D341Med (cell line): ENCODE data around the gene TRIM45.
"Not testable (repeated sequence)": the region's sequence is repeated elsewhere in the genome, so short reads cannot be mapped to it uniquely, and the experiment has no call there.

Source experiments
- DNase-seq: peaks from one replicate; pipeline ENCODE4 v3.0.0; 2012; ENCODE audit warnings: low spot score

TRIM45 gene

GRCh38 chr1:117135329-117135728 is 13.8 kb upstream of the TRIM45 start:
- no peak for DNase-seq

GRCh38 chr1:117130526-117130925 is 9.0 kb upstream of the TRIM45 start:
- DNase-seq, result no peak

GRCh38 chr1:117128323-117129079 is 7.0 kb upstream of the TRIM45 start:
- peak; percentile 29 for DNase-seq

- DNase-seq, result no peak
These were observed 6.2 kb upstream of the TRIM45 start for GRCh38 chr1:117127795-117128194.

- no peak for DNase-seq
These were observed 3.1 kb upstream of the TRIM45 start for GRCh38 chr1:117124661-117125060.

- no peak for DNase-seq
These were observed 1.7 kb upstream of the TRIM45 start for GRCh38 chr1:117123274-117123673.

GRCh38 chr1:117122330-117123025 is 929 bp upstream of the TRIM45 start:
- DNase-seq, result no peak

GRCh38 chr1:117120774-117121588 is 568 bp downstream of the TRIM45 start:
- no peak for DNase-seq

- not testable (repeated sequence) for DNase-seq
These were observed 2.4 kb downstream of the TRIM45 start for GRCh38 chr1:117119144-117119543.

GRCh38 chr1:117118137-117118536 is 3.4 kb downstream of the TRIM45 start:
- DNase-seq, result no peak

- DNase-seq, result no peak
These were observed 3.9 kb downstream of the TRIM45 start for GRCh38 chr1:117117697-117118096.

- no peak for DNase-seq
These were observed 4.8 kb downstream of the TRIM45 start for GRCh38 chr1:117116784-117117130.

GRCh38 chr1:117116090-117116783 is 5.3 kb downstream of the TRIM45 start:
- DNase-seq, result no peak

- DNase-seq, result no peak
These were observed 6.7 kb downstream of the TRIM45 start for GRCh38 chr1:117114877-117115276.

- DNase-seq, result no peak
These were observed 8.3 kb downstream of the TRIM45 start for GRCh38 chr1:117113199-117113598.

GRCh38 chr1:117112047-117112717 is 9.4 kb downstream of the TRIM45 start:
- DNase-seq, result no peak

- no peak for DNase-seq
These were observed 10.8 kb downstream of the TRIM45 start for GRCh38 chr1:117110774-117111173.

GRCh38 chr1:117107364-117107763 is 14.2 kb downstream of the TRIM45 start:
- DNase-seq, result no peak

GRCh38 chr1:117106478-117106877 is 15.1 kb downstream of the TRIM45 start:
- no peak for DNase-seq

- DNase-seq, result no peak
These were observed 15.8 kb downstream of the TRIM45 start for GRCh38 chr1:117105722-117106121.

- no peak for DNase-seq
These were observed 16.6 kb downstream of the TRIM45 start for GRCh38 chr1:117104986-117105385.

GRCh38 chr1:117101858-117102257 is 19.7 kb downstream of the TRIM45 start:
- not testable (repeated sequence) for DNase-seq
